Measurements from ENCODE around the gene KRT13. TPM values are rescaled to one million over a fixed set of nuclear protein-coding genes. Genes with fewer than 3 reads are reported as not detected.

KRT13 gene
- total and polyA plus RNA-seq, 2 experiments from 2014 or later, result not detected

DNA sequence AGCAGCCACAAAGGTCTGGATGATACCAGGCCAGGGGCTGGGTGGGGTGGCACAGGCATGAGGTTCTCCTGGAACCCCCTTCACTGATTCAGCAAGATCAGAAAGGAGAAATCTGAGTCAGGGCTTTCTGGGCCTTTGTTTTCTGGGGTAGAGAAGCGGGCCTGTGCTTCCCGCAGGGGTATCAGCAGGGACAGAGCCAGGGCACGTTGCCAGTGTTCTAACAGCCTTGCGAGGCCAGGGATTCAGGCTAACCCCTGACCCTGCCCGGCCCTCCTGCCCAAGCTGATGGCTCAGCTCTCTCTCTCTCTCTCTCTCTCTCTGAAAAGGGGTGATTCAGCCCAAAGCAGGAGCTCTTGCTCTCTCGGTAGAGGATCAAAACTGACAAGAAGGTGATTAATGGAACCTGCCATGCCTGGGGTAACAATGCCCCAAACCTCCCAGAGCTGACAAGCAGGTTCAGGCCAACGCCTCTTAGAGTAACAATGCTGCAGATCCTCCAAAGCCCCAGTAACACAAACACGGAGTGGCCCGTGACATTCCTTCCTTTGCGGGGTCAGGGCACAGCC, 2.0 kb upstream of the KRT13 start (continued):
- TF ChIP-seq, protein P1, sequence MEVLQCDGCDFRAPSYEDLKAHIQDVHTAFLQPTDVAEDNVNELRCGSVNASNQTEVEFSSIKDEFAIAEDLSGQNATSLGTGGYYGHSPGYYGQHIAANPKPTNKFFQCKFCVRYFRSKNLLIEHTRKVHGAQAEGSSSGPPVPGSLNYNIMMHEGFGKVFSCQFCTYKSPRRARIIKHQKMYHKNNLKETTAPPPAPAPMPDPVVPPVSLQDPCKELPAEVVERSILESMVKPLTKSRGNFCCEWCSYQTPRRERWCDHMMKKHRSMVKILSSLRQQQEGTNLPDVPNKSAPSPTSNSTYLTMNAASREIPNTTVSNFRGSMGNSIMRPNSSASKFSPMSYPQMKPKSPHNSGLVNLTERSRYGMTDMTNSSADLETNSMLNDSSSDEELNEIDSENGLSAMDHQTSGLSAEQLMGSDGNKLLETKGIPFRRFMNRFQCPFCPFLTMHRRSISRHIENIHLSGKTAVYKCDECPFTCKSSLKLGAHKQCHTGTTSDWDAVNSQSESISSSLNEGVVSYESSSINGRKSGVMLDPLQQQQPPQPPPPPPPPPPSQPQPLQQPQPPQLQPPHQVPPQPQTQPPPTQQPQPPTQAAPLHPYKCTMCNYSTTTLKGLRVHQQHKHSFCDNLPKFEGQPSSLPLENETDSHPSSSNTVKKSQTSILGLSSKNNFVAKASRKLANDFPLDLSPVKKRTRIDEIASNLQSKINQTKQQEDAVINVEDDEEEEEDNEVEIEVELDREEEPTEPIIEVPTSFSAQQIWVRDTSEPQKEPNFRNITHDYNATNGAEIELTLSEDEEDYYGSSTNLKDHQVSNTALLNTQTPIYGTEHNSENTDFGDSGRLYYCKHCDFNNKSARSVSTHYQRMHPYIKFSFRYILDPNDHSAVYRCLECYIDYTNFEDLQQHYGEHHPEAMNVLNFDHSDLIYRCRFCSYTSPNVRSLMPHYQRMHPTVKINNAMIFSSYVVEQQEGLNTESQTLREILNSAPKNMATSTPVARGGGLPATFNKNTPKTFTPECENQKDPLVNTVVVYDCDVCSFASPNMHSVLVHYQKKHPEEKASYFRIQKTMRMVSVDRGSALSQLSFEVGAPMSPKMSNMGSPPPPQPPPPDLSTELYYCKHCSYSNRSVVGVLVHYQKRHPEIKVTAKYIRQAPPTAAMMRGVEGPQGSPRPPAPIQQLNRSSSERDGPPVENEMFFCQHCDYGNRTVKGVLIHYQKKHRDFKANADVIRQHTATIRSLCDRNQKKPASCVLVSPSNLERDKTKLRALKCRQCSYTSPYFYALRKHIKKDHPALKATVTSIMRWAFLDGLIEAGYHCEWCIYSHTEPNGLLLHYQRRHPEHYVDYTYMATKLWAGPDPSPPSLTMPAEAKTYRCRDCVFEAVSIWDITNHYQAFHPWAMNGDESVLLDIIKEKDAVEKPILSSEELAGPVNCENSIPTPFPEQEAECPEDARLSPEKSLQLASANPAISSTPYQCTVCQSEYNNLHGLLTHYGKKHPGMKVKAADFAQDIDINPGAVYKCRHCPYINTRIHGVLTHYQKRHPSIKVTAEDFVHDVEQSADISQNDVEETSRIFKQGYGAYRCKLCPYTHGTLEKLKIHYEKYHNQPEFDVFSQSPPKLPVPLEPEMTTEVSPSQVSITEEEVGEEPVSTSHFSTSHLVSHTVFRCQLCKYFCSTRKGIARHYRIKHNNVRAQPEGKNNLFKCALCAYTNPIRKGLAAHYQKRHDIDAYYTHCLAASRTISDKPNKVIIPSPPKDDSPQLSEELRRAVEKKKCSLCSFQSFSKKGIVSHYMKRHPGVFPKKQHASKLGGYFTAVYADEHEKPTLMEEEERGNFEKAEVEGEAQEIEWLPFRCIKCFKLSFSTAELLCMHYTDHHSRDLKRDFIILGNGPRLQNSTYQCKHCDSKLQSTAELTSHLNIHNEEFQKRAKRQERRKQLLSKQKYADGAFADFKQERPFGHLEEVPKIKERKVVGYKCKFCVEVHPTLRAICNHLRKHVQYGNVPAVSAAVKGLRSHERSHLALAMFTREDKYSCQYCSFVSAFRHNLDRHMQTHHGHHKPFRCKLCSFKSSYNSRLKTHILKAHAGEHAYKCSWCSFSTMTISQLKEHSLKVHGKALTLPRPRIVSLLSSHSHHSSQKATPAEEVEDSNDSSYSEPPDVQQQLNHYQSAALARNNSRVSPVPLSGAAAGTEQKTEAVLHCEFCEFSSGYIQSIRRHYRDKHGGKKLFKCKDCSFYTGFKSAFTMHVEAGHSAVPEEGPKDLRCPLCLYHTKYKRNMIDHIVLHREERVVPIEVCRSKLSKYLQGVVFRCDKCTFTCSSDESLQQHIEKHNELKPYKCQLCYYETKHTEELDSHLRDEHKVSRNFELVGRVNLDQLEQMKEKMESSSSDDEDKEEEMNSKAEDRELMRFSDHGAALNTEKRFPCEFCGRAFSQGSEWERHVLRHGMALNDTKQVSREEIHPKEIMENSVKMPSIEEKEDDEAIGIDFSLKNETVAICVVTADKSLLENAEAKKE (CRISPR knock-in tag; IDR thresholded peaks at IDR 0.05), result no peak
- no peak for TF ChIP-seq NANOG (IDR thresholded peaks at IDR 0.05; ENCODE audit: borderline replicate concordance)

DNA sequence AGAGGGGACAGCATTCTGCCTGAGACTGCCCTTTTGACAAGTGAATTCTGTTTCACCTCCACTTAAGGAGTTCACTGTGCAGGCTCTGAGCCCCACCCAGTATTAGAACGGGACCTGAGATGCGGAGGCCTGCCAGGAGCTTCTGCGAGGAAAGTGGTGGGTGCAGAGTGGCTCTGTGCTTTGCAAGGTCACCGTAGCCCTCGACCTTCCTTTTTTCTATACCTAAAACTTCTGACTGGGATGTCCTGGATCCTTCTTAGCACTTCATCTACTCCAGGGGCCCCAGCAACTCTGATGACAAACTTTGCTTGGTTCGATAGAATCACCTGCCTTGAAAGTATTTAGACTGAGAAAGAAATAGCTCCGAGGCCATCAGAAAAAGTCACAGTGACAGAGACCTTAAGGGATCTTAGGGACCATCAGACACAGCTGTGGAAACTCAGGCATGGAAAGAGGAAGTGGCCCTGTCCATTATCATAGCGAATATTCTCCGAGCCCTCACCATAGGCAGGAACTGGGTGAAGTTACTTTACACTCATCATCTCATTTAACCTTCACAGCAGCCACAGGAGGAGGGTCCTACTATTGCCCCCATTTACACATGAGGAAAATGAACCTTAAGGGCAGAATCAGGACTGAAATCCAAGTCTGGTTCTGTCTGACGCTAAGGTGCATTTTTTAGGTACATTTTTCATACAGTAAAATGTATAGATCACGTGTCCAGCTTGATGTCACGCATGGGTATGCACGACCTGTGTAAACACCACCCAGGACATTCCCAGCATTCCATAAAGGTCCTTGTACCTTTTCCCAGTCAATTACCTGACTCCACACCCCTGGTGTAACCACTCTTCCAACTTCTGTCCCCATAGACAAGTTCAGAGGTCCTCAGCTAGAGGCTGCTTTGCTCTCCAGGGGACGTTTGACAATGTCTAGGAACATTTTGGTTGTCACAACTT, 676 bp upstream of the KRT13 start:
- no peaks in the 10 kb centered on the region for H3F3A ChIP-seq (replicated peaks; ENCODE audit: low read depth)
- H3K4me1 Mint-ChIP-seq, result peaks cover 16% of the 10 kb centered on the region; the same call in 2 of the 3 replicates
- no peak for ATAC-seq

More for the DNA sequence above, 676 bp upstream of the KRT13 start:
- Histone ChIP-seq H3K79me2 (replicated peaks; ENCODE audit: insufficient read depth) (no peaks in the 10 kb centered on the region), H3K4me2 (no peak overlapping the region), H4K20me1 (replicated peaks; ENCODE audit: insufficient read depth) (no peaks in the 10 kb centered on the region), H3K4me1 (ENCODE audit: insufficient read depth) (peaks cover 7% of the 10 kb centered on the region), H3K36me3 (ENCODE audit: insufficient read depth) (no peaks in the 10 kb centered on the region), H3K9me2 (ENCODE audit: insufficient read depth) (no peaks in the 10 kb centered on the region), H3K4me3 (no peak overlapping the region), H2AFZ (no peak overlapping the region), H3K27me3 (ENCODE audit: insufficient read depth) (no peaks in the 10 kb centered on the region), H3K27ac (ENCODE audit: low read depth) (no peak overlapping the region)
- Mint-ChIP-seq H3K36me3 (ENCODE audit: low read depth) (no peaks in the 10 kb centered on the region; the same call in 2 of the 3 replicates), H3K4me3 (no peak overlapping the region), H3K27ac (no peak overlapping the region), H3K9me3 (no peaks in the 10 kb centered on the region), H3K27me3 (ENCODE audit: insufficient read depth, low read depth, poor library complexity) (peaks cover 3% of the 10 kb centered on the region)
- no peak for DNase-seq (ENCODE audit: low spot score)
- TF ChIP-seq, protein P2, sequence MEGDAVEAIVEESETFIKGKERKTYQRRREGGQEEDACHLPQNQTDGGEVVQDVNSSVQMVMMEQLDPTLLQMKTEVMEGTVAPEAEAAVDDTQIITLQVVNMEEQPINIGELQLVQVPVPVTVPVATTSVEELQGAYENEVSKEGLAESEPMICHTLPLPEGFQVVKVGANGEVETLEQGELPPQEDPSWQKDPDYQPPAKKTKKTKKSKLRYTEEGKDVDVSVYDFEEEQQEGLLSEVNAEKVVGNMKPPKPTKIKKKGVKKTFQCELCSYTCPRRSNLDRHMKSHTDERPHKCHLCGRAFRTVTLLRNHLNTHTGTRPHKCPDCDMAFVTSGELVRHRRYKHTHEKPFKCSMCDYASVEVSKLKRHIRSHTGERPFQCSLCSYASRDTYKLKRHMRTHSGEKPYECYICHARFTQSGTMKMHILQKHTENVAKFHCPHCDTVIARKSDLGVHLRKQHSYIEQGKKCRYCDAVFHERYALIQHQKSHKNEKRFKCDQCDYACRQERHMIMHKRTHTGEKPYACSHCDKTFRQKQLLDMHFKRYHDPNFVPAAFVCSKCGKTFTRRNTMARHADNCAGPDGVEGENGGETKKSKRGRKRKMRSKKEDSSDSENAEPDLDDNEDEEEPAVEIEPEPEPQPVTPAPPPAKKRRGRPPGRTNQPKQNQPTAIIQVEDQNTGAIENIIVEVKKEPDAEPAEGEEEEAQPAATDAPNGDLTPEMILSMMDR (conservative IDR thresholded peaks at IDR 0.05; ENCODE audit: low read depth in 2 of 2), result no peak
